Fibroblast of lung (primary cell): ENCODE measurements around the gene PTPN22.

Source experiments
- CTCF ChIP-seq, 2 donors: IDR thresholded peaks in 1 of 2; conservative IDR thresholded peaks in 1 of 2; 1 replicate in 1 of 2; 2 replicates in 1 of 2; pipeline ENCODE4 v1.5.1; 2011 to 2012; ENCODE audit warnings: low read length in 2 of 2, control low read depth in 1 of 2, inconsistent platforms in 1 of 2, low read depth in 1 of 2, mild to moderate bottlenecking in 1 of 2
- EZH2 ChIP-seq: IDR thresholded peaks from 2 replicates; pipeline ENCODE4 v1.5.1; 2012; ENCODE audit warnings: low read length, control low read depth, mild to moderate bottlenecking; ENCODE audit errors: missing control alignments

- TF ChIP-seq CTCF (conservative IDR thresholded peaks at IDR 0.05 in 1 of 2, IDR thresholded peaks at IDR 0.05 in 1 of 2; ENCODE audit: low read depth in 1 of 2, low read length in 2 of 2) (no peak), EZH2 (no peak)
Measured at GRCh38 chr1:113886417-113887401, 15.2 kb upstream of the PTPN22 start.
